Activated T-cell treated with anti-CD3 and anti-CD28 coated beads, Interleukin-2, amount 50 U/mL, for 72 hours (primary cell): ENCODE results near the gene HP1BP3. TPM values are rescaled to one million over a fixed set of nuclear protein-coding genes. Genes with fewer than 3 reads are reported as not detected.

Source experiments
- ATAC-seq, 2 donors: fragments of 150-1000 bp; cut with Tn5 transposase; replicated peaks in 1 of 2; 2 replicates each; pipeline ENCODE4 v1.10.0; 2021; ENCODE audit warnings: moderate library complexity in 2 of 2, mild to moderate bottlenecking in 1 of 2
- DNase-seq, 2 donors: peaks; one replicate each; pipeline ENCODE4 v3.0.0; 2021 to 2022; ENCODE audit warnings: mixed read lengths in 1 of 2
- H3K27ac Mint-ChIP-seq: one replicate; pipeline ENCODE4 v1.8.0; 2022; ENCODE audit warnings: mild to moderate bottlenecking, moderate library complexity, mixed read lengths
- H3K27me3 Mint-ChIP-seq: one replicate; pipeline ENCODE4 v1.8.0; 2022; ENCODE audit warnings: low read depth, mixed read lengths
- H3K36me3 Mint-ChIP-seq, 2 donors: one replicate each; pipeline ENCODE4 v1.8.0; 2022; ENCODE audit warnings: mixed read lengths in 2 of 2, mild to moderate bottlenecking in 1 of 2; ENCODE audit not compliant: insufficient read depth in 2 of 2
- H3K4me1 Mint-ChIP-seq: one replicate; pipeline ENCODE4 v1.8.0; 2022; ENCODE audit warnings: low read depth, mixed read lengths
- H3K4me3 Mint-ChIP-seq, 2 donors: one replicate each; pipeline ENCODE4 v1.8.0; 2022; ENCODE audit warnings: mild to moderate bottlenecking in 2 of 2, mixed read lengths in 2 of 2, moderate library complexity in 2 of 2
- H3K9me3 Mint-ChIP-seq, 2 donors: one replicate each; pipeline ENCODE4 v1.8.0; 2022; ENCODE audit warnings: mixed read lengths in 2 of 2
- total RNA-seq, 2 donors: library from RNA; stranded (reverse); gene quantifications; one replicate each; pipeline ENCODE4 v1.2.3, GENCODE V29; 2022

The HP1BP3 gene
- total RNA-seq, 2 donors from 2014 or later, result 283 to 333 TPM

- Mint-ChIP-seq H3K9me3 (no peaks in the 10 kb centered on the region), H3K4me1 (no peaks in the 10 kb centered on the region), H3K27me3 (no peaks in the 10 kb centered on the region), H3K4me3 (no peak overlapping the region), H3K36me3 (peaks cover 7 to 28% of the 10 kb centered on the region in 2 donors), H3K27ac (peak overlapping the region; percentile 12)
- DNase-seq, result no peak
- ATAC-seq, result no peak
Observed at GRCh38 chr1:20753589-20753988, 33.5 kb downstream of the HP1BP3 start.

GRCh38 chr1:20751462-20751990, 35.6 kb downstream of the HP1BP3 start:
- H3K4me3 Mint-ChIP-seq, result no peak overlapping the region
- no peaks in the 10 kb centered on the region for H3K27me3 Mint-ChIP-seq
- no peaks in the 10 kb centered on the region for H3K9me3 Mint-ChIP-seq
- no peak for DNase-seq
- ATAC-seq, result no peak
- peaks cover 9 to 34% of the 10 kb centered on the region in 2 donors for H3K36me3 Mint-ChIP-seq
- no peak overlapping the region for H3K27ac Mint-ChIP-seq
- no peaks in the 10 kb centered on the region for H3K4me1 Mint-ChIP-seq

- peaks cover 11 to 28% of the 10 kb centered on the region in 2 donors for H3K36me3 Mint-ChIP-seq
- DNase-seq, result no peak
- no peaks in the 10 kb centered on the region for H3K27me3 Mint-ChIP-seq
- H3K4me1 Mint-ChIP-seq, result no peaks in the 10 kb centered on the region
- no peak overlapping the region for H3K27ac Mint-ChIP-seq
- no peak overlapping the region for H3K4me3 Mint-ChIP-seq
- no peaks in the 10 kb centered on the region for H3K9me3 Mint-ChIP-seq
- no peak for ATAC-seq
Observed at GRCh38 chr1:20742671-20743070, 44.4 kb downstream of the HP1BP3 start.

GRCh38 chr1:20740781-20741180, 46.3 kb downstream of the HP1BP3 start:
- no peaks in the 10 kb centered on the region for H3K9me3 Mint-ChIP-seq
- ATAC-seq, result no peak
- no peak for DNase-seq
- no peak overlapping the region for H3K27ac Mint-ChIP-seq
- H3K27me3 Mint-ChIP-seq, result no peaks in the 10 kb centered on the region
- H3K4me3 Mint-ChIP-seq, result no peak overlapping the region
- H3K4me1 Mint-ChIP-seq, result no peaks in the 10 kb centered on the region
- H3K36me3 Mint-ChIP-seq, result peaks cover 9 to 26% of the 10 kb centered on the region in 2 donors

- Mint-ChIP-seq H3K4me1 (no peaks in the 10 kb centered on the region), H3K4me3 (no peak overlapping the region), H3K36me3 (peaks cover 6 to 22% of the 10 kb centered on the region in 2 donors), H3K9me3 (no peaks in the 10 kb centered on the region), H3K27ac (no peak overlapping the region), H3K27me3 (no peaks in the 10 kb centered on the region)
- DNase-seq, result no peak
- no peak for ATAC-seq
Observed at GRCh38 chr1:20739225-20739624, 47.9 kb downstream of the HP1BP3 start.

- H3K27me3 Mint-ChIP-seq, result peaks cover under 1% of the 10 kb centered on the region
- H3K4me1 Mint-ChIP-seq, result peaks cover 19% of the 10 kb centered on the region
- H3K36me3 Mint-ChIP-seq, result peaks cover 5 to 6% of the 10 kb centered on the region in 2 donors
Observed at GRCh38 chr1:20735581-20736111, 51.5 kb downstream of the HP1BP3 start.

GRCh38 chr1:20733360-20733975, 53.6 kb downstream of the HP1BP3 start:
- Mint-ChIP-seq H3K9me3 (no peaks in the 10 kb centered on the region), H3K27ac (peak overlapping the region; percentile 45), H3K4me3 (peak overlapping the region; percentile 93 to 94), H3K27me3 (peaks cover 22% of the 10 kb centered on the region), H3K36me3 (peaks cover 5 to 6% of the 10 kb centered on the region in 2 donors), H3K4me1 (peaks cover 25% of the 10 kb centered on the region)
- peak; percentile 37 to 49 for ATAC-seq
- no peak for DNase-seq

More at GRCh38 chr1:20735581-20736111, 51.5 kb downstream of the HP1BP3 start:
- no peak overlapping the region for H3K4me3 Mint-ChIP-seq
- H3K9me3 Mint-ChIP-seq, result no peaks in the 10 kb centered on the region
- DNase-seq (no peak), ATAC-seq (no peak)
- H3K27ac Mint-ChIP-seq, result no peak overlapping the region

GRCh38 chr1:20732588-20733359, 54.3 kb downstream of the HP1BP3 start, which contains the start of gene SH2D5:
SH2D5 (minus strand) TSS chr1:20732703; CDS start chr1:20728044, 4,659 bp downstream.
- H3K9me3 Mint-ChIP-seq, result no peaks in the 10 kb centered on the region
- H3K4me3 Mint-ChIP-seq, result peak within 1 kb of the TSS; percentile 93 to 94
- H3K27me3 Mint-ChIP-seq, result peaks cover 28% of the 10 kb centered on the region
- ATAC-seq (peak; percentile 76 to 77), DNase-seq (peak; percentile 72 to 82)
- H3K4me1 Mint-ChIP-seq, result peaks cover 25% of the 10 kb centered on the region
- H3K36me3 Mint-ChIP-seq, result peaks cover 1 to 2% of the 10 kb centered on the region in 2 donors
- peak within 1 kb of the TSS; percentile 83 for H3K27ac Mint-ChIP-seq

- no peaks in the 10 kb centered on the region for H3K9me3 Mint-ChIP-seq
- H3K27ac Mint-ChIP-seq, result peak overlapping the region; percentile 83
- H3K4me1 Mint-ChIP-seq, result peaks cover 25% of the 10 kb centered on the region
- peak overlapping the region; percentile 93 to 94 for H3K4me3 Mint-ChIP-seq
- peaks cover 0 to 1% of the 10 kb centered on the region in 2 donors for H3K36me3 Mint-ChIP-seq
- DNase-seq (peak; percentile 68 to 69), ATAC-seq (peak; percentile 66 to 68)
- peaks cover 29% of the 10 kb centered on the region for H3K27me3 Mint-ChIP-seq
Observed at GRCh38 chr1:20732071-20732587, 55.0 kb downstream of the HP1BP3 start.

GRCh38 chr1:20731057-20731991, 55.8 kb downstream of the HP1BP3 start:
- peak in 1 of 2 donors; percentile 23 for DNase-seq
- peak; percentile 23 to 29 for ATAC-seq
- Mint-ChIP-seq H3K4me1 (peaks cover 25% of the 10 kb centered on the region), H3K9me3 (no peaks in the 10 kb centered on the region), H3K27me3 (peaks cover 29% of the 10 kb centered on the region), H3K27ac (peak overlapping the region; percentile 29), H3K36me3 (peaks cover 0 to 1% of the 10 kb centered on the region in 2 donors), H3K4me3 (peak overlapping the region; percentile 89 to 91)

GRCh38 chr1:20730690-20731056, 56.4 kb downstream of the HP1BP3 start:
- Mint-ChIP-seq H3K27ac (no peak overlapping the region), H3K27me3 (peaks cover 29% of the 10 kb centered on the region), H3K4me3 (peak overlapping the region; percentile 89 to 91), H3K36me3 (peaks cover 0 to 1% of the 10 kb centered on the region in 2 donors), H3K4me1 (peaks cover 25% of the 10 kb centered on the region), H3K9me3 (no peaks in the 10 kb centered on the region)
- no peak for DNase-seq
- ATAC-seq, result no peak
